Mucosa of stomach (tissue), 1 donor: ENCODE measurements around the gene SYT3.
"Not testable (repeated sequence)": the region's sequence is repeated elsewhere in the genome, so short reads cannot be mapped to it uniquely, and the experiment has no call there.

Experiments used
- H3K27me3 ChIP-seq: one replicate; pipeline ENCODE4 v1.7.0; 2013; ENCODE audit warnings: mild to moderate bottlenecking, low read length; ENCODE audit not compliant: control insufficient read depth, insufficient read depth
- H3K36me3 ChIP-seq: one replicate; pipeline ENCODE4 v1.7.0; 2013; ENCODE audit warnings: low read length; ENCODE audit not compliant: control insufficient read depth, insufficient read depth
- H3K4me1 ChIP-seq: one replicate; pipeline ENCODE4 v1.7.0; 2013; ENCODE audit warnings: mild to moderate bottlenecking, low read length; ENCODE audit not compliant: control insufficient read depth, insufficient read depth
- H3K4me3 ChIP-seq: one replicate; pipeline ENCODE4 v1.7.0; 2013; ENCODE audit warnings: low read length
- H3K9ac ChIP-seq: one replicate; pipeline ENCODE4 v1.7.0; 2013; ENCODE audit warnings: mild to moderate bottlenecking, low read length, moderate library complexity
- H3K9me3 ChIP-seq: one replicate; pipeline ENCODE4 v1.7.0; 2013; ENCODE audit warnings: mild to moderate bottlenecking, low read length, moderate library complexity; ENCODE audit not compliant: control insufficient read depth
- donor health status: Pancreatic carcinoma.

Gene SYT3

DNA sequence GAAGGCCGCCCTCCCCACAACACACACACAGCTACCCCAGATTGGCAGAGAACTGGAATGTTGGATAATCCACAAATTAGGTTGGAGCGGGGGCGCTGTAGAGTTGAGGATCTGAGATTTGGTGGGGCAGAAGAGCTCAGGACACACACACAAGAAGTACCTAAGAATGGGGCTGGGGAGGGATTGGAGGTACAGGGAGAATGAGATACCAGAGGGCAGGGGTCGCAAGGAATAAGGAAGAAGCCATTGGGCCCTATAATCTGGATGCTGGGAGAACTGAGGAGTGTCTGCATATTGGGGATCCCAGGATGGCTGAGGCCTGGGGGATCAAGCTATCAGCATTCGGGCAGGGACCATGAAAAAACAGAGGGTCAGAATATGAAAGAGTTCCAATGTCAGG lies 11.5 kb downstream of the SYT3 start:
- H3K4me3 ChIP-seq = no peak overlapping the region
- no peaks in the 10 kb centered on the region for H3K27me3 ChIP-seq
- no peaks in the 10 kb centered on the region for H3K4me1 ChIP-seq
- H3K9me3 ChIP-seq = no peaks in the 10 kb centered on the region
- H3K36me3 ChIP-seq = no peaks in the 10 kb centered on the region
- H3K9ac ChIP-seq = no peak overlapping the region

GRCh38 chr19:50626795-50627194 lies 12.9 kb downstream of the SYT3 start:
- H3K9me3 ChIP-seq = no peaks in the 10 kb centered on the region
- H3K9ac ChIP-seq = no peak overlapping the region
- H3K36me3 ChIP-seq = no peaks in the 10 kb centered on the region
- no peaks in the 10 kb centered on the region for H3K27me3 ChIP-seq
- H3K4me3 ChIP-seq = no peak overlapping the region
- no peaks in the 10 kb centered on the region for H3K4me1 ChIP-seq

DNA sequence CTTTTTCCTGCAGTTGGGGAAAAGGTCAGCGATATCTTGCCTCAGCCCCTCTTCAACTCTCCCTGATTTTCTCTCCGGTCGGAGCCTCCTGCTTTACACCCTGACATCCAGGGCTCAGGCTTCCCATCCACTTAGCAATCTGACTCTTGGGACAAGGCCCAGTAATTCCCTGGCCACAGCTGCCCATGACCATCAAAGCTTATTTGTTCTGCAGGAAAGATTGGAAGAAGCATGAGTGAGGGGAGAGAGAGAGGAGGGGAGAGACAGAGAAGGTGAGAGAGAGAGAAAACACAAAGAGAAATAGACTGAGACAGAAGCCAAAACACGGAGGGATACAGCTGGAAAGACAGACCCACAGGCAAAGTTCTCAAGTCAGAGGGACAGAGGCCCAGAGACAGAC lies 13.7 kb downstream of the SYT3 start:
- Histone ChIP-seq H3K27me3 (no peaks in the 10 kb centered on the region), H3K4me3 (no peak overlapping the region), H3K9me3 (no peaks in the 10 kb centered on the region), H3K9ac (no peak overlapping the region), H3K4me1 (no peaks in the 10 kb centered on the region), H3K36me3 (no peaks in the 10 kb centered on the region)

DNA sequence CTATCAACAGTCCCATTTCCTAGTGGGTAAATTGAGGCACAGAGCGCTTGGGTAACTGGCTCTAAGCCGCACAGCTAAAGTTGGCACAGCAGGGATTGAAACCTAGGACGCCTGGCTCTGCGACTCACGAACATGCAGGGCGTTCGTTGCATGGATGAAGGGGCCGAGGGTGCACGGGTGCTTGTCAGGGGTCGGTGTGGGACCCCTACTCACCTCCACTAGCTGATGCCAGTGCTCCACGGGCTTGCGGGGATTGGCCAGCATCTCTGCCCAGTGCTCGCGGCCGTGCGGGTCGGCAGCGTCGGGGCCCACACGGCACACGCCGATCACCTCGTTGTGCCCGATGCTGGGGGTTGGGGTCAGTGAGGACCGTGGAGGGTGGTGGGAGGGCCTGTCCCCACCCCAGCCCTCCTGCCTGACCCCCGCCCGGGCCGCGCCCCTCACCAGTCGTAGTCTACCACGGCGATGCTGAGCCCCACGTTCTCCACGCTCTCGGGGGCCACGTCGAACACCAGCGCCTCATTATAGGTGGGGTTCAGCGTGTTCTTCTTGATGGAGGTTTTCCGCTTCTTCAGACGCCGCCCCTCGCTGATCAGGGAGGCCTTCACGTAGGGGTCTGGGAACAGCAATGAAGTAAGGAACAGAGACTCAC lies 14.6 kb downstream of the SYT3 start:
- H3K27me3 ChIP-seq = no peaks in the 10 kb centered on the region
- H3K9ac ChIP-seq = no peak overlapping the region
- no peaks in the 10 kb centered on the region for H3K4me1 ChIP-seq
- no peaks in the 10 kb centered on the region for H3K9me3 ChIP-seq
- H3K36me3 ChIP-seq = no peaks in the 10 kb centered on the region
- H3K4me3 ChIP-seq = no peak overlapping the region

- not testable (repeated sequence) for H3K9ac ChIP-seq, H3K9me3 ChIP-seq, H3K27me3 ChIP-seq, H3K4me3 ChIP-seq, H3K36me3 ChIP-seq, H3K4me1 ChIP-seq
Observed at GRCh38 chr19:50620394-50620906, 19.2 kb downstream of the SYT3 start.

GRCh38 chr19:50619184-50619583 lies 20.5 kb downstream of the SYT3 start:
- not testable (repeated sequence) for H3K4me1 ChIP-seq, H3K9ac ChIP-seq, H3K27me3 ChIP-seq, H3K9me3 ChIP-seq, H3K36me3 ChIP-seq, H3K4me3 ChIP-seq

- not testable (repeated sequence) for H3K9ac ChIP-seq, H3K4me3 ChIP-seq, H3K27me3 ChIP-seq, H3K36me3 ChIP-seq, H3K4me1 ChIP-seq, H3K9me3 ChIP-seq
Observed at GRCh38 chr19:50618379-50618778, 21.3 kb downstream of the SYT3 start.

DNA sequence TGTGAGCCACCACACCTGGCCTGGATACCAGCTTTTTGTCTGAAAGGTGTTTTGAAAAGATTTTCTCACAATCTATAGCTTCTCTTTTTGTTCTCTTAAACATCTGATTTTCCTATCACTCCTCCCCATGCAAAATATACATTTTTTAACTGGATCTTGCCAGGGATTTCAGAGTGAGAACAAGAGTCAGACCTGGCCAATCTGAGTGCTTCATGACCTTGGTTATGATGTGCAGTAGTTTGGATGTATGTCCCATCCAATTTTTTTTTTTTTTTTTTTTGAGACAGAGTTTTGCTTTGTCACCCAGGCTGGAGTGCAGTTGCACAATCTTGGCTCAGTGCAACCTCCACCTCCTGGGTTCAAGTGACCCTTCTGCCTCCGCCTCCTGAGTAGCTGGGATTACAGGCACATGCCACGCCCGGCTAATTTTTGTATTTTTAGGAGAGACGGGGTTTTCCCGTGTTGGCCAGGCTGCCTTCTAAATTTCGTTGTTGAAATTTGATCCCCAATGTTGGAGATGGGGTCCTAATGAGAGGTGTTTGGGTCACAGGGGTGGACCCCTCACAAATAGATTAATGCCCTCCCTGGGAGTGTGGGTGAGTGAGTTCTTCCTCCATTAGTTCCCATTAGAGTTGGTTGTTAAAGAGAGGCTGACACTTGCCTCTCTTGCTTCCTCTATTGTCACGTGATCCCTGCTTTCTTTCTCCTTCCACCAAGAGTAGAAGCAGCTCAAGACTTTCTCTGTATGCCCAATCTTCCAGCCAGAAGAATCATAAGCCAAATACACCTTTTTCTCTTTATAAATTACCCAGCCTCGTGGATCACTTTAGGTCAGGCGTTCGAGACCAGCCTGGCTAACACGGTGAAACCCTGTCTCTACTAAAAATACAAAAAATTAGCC lies 26.9 kb downstream of the SYT3 start:
- H3K36me3 ChIP-seq, H3K27me3 ChIP-seq, H3K4me3 ChIP-seq, H3K4me1 ChIP-seq, H3K9me3 ChIP-seq, H3K9ac ChIP-seq: not testable (repeated sequence)

DNA sequence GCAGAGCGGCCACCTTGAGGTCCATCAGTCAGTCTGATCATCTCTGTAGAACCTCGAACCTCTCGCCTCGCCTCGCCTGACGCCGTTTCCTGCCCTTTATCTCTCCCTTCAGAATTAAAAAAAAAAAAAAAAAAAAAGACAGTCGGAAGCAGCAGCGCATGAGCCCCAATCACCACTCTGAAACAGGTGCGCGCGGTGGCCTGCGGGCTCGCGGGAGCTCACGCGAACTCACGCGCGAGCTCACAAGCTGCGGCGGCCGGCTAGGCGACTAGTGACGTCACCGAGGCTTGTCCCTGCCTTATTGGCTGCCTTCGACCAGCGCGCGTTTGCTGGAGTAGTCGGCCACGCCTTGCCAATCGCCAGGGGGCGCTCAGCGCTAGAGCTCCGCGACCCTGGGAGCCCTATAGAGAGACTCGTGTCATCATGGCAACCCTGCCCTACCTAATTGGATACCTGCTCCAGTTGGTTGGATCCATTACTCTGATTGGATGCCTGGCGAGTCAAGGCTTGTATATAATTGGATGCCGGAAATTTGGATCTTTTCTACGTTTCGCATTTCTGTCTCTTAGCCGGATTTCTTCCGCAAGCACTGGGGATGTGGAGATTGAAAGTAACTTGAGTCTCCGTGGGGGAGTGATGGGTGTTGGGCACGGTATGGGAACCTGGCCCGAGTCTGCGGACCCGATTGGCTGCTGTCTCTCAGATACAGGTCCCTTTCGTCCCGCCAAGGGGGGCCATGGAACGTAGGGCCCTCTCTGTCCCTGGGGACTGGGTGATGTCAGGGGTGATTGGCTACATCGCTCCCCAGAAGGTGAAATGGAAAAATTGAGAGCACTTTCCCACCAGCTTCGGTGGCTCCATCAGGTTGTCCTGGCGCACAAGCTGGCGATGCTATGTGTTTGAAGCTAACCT lies 31.6 kb downstream of the SYT3 start:
- H3K9ac ChIP-seq = no peak overlapping the region
- no peaks in the 10 kb centered on the region for H3K27me3 ChIP-seq
- H3K4me1 ChIP-seq = no peaks in the 10 kb centered on the region
- H3K36me3 ChIP-seq = no peaks in the 10 kb centered on the region
- no peaks in the 10 kb centered on the region for H3K9me3 ChIP-seq
- no peak overlapping the region for H3K4me3 ChIP-seq

- H3K9me3 ChIP-seq = no peaks in the 10 kb centered on the region
- H3K4me3 ChIP-seq = no peak overlapping the region
- H3K27me3 ChIP-seq = no peaks in the 10 kb centered on the region
- H3K9ac ChIP-seq = no peak overlapping the region
- no peaks in the 10 kb centered on the region for H3K36me3 ChIP-seq
- H3K4me1 ChIP-seq = no peaks in the 10 kb centered on the region
Observed at GRCh38 chr19:50607388-50607787, 32.3 kb downstream of the SYT3 start.

DNA sequence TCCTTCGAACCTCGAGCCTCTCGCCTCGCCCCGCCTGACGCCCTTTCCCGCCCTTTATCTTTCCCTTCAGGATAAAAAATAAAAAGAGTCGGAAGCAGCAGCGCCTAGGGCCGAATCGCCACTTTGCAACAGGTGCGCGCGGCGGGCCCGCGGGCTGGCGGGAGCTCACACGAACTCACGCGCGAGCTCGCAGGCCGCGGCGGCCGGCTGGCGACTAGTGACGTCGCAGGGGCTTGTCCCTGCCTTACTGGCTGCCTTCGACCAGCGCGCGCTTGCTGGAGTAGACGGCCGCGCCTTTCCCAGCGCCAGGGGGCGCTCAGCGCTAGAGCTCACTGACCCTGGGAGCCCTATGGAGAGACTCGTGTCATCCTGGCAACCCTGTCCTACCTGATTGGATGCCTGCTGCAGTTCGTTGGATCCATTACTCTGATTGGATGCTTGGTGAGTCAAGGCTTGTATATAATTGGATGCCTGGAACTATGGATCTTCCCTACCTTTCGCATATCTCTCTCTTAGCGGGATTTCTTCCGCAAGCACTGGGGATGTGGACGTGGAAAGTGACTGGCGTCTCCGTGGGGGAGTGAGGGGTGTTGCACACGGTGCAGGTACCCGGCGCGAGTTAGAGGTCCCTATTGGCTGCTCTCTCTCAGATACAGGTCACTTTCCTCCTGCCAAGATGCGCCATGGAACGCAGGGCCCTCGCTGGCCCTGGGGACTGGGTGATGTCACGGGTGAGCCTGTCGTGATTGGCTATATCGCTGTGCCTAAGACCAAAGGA lies 33.4 kb downstream of the SYT3 start:
- not testable (repeated sequence) for H3K9ac ChIP-seq, H3K9me3 ChIP-seq, H3K4me3 ChIP-seq, H3K4me1 ChIP-seq, H3K36me3 ChIP-seq, H3K27me3 ChIP-seq
